ENCODE data around the gene SATB2. TPM values are rescaled to one million over a fixed set of nuclear protein-coding genes. Genes with fewer than 3 reads are reported as not detected.

Gene SATB2
- total RNA-seq, 1 experiment from 2014 or later: 16.5 TPM

DNA sequence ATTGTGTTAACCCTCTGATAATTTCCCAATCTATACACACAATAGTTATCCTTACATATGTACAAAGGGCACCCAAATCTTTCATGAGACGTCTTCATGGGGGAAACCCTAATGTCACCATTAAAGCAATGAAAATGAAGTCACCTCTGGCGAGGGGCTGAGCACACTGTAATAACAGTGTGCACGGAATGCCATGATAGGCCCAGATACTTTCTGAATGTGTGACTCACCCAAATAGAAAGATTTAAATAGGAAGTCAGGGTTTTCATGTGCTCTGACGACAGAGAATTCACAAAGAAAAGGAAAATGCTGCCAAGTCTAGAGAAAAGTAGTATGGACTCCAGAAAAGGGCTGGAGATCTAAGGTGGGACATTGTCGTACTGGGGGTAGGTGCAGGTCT lies 128.3 kb downstream of the SATB2 start:
- H3K27me3 Mint-ChIP-seq (ENCODE audit: insufficient read depth, unreplicated experiment): no peaks in the 10 kb centered on the region
- no TSS peak for BruUV-seq (replicated peaks)

DNA sequence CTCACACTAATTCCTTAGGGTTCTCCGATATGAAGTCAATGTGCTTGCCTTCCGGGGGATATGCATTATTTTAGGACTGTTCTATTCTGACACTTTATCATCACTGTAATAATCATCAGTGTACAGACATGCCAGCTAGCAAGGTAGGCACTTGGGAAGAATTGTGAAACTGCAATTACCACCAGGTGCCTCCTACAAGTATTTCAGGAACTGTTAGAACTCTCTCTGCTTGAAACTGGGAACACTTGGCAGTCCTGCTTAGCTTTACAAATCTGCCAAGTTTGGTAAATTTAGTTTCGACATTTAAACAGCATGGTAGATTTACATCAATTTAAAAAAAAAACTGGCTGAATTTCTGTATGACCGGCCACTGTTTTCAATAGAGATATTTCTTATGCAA lies 128.7 kb downstream of the SATB2 start:
- peaks cover 23% of the 10 kb centered on the region for H3K36me3 Mint-ChIP-seq (ENCODE audit: insufficient read depth, unreplicated experiment)
- H3K27me3 Mint-ChIP-seq (ENCODE audit: insufficient read depth, unreplicated experiment): no peaks in the 10 kb centered on the region
- no peaks in the 10 kb centered on the region for H3K4me1 Mint-ChIP-seq (ENCODE audit: insufficient read depth, unreplicated experiment)
- DNase-seq (ENCODE audit: unreplicated experiment): no peak
- no TSS peak for BruUV-seq (replicated peaks)
- intact Hi-C loops (cut with micrococcal nuclease): no loop called here
- no peak overlapping the region for H3K4me3 Mint-ChIP-seq (ENCODE audit: unreplicated experiment)
- no peaks in the 10 kb centered on the region for H3K9me3 Mint-ChIP-seq (ENCODE audit: unreplicated experiment)
- ChIA-PET POLR2A (interaction anchor here (0.7 kb wide), 1 partner anchor 20 kb away, joined by 4 read pairs; no protein-coding TSS in a partner anchor), CTCF (no interaction called here)
- no peak for TF ChIP-seq CTCF (IDR thresholded peaks at IDR 0.05; ENCODE audit: unreplicated experiment)
- no peak overlapping the region for H3K27ac Mint-ChIP-seq (ENCODE audit: low read depth, unreplicated experiment)

More for the DNA sequence above, 128.3 kb downstream of the SATB2 start:
- ChIA-PET POLR2A (interaction anchor here (0.7 kb wide), 1 partner anchor 20 kb away, joined by 4 read pairs; no protein-coding TSS in a partner anchor), CTCF (no interaction called here)
- intact Hi-C loops (cut with micrococcal nuclease): no loop called here
- Mint-ChIP-seq H3K27ac (ENCODE audit: low read depth, unreplicated experiment) (no peak overlapping the region), H3K36me3 (ENCODE audit: insufficient read depth, unreplicated experiment) (peaks cover 23% of the 10 kb centered on the region), H3K4me1 (ENCODE audit: insufficient read depth, unreplicated experiment) (no peaks in the 10 kb centered on the region), H3K4me3 (ENCODE audit: unreplicated experiment) (no peak overlapping the region), H3K9me3 (ENCODE audit: unreplicated experiment) (no peaks in the 10 kb centered on the region)
- DNase-seq (ENCODE audit: unreplicated experiment): no peak
- TF ChIP-seq CTCF (IDR thresholded peaks at IDR 0.05; ENCODE audit: unreplicated experiment): no peak

DNA sequence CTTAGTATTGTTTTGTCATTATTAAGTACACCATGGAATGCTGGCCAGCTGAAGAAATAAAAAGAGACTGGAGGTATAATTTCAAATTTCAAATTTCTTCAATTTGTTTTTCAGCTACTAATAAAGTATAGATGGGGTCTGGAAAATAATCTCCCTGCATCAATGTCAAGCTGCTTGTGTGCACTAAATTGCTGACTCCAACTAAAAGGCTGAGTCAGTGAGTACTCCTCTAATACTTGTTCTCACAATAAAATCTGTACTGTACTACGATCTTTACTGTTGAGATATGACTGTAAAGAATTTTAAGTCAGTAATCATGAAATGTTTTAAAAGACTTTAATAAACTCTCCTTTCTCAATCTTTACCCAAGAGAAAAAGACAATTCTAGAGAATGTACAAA lies 131.9 kb downstream of the SATB2 start:
- no peaks in the 10 kb centered on the region for H3K9me3 Mint-ChIP-seq (ENCODE audit: unreplicated experiment)
- H3K4me3 Mint-ChIP-seq (ENCODE audit: unreplicated experiment): no peak overlapping the region
- CTCF ChIA-PET: interaction anchor here (1.0 kb wide), 1 partner anchor 12 kb away, joined by 4 read pairs; no protein-coding TSS in a partner anchor
- intact Hi-C loops (cut with micrococcal nuclease): no loop called here
- H3K27ac Mint-ChIP-seq (ENCODE audit: low read depth, unreplicated experiment): no peak overlapping the region
- DNase-seq (ENCODE audit: unreplicated experiment): no peak
- H3K4me1 Mint-ChIP-seq (ENCODE audit: insufficient read depth, unreplicated experiment): no peaks in the 10 kb centered on the region
- BruUV-seq (replicated peaks): no TSS peak
- H3K27me3 Mint-ChIP-seq (ENCODE audit: insufficient read depth, unreplicated experiment): no peaks in the 10 kb centered on the region
- H3K36me3 Mint-ChIP-seq (ENCODE audit: insufficient read depth, unreplicated experiment): peaks cover 32% of the 10 kb centered on the region
- TF ChIP-seq CTCF (IDR thresholded peaks at IDR 0.05; ENCODE audit: unreplicated experiment): no peak
- POLR2A ChIA-PET: no interaction called here

DNA sequence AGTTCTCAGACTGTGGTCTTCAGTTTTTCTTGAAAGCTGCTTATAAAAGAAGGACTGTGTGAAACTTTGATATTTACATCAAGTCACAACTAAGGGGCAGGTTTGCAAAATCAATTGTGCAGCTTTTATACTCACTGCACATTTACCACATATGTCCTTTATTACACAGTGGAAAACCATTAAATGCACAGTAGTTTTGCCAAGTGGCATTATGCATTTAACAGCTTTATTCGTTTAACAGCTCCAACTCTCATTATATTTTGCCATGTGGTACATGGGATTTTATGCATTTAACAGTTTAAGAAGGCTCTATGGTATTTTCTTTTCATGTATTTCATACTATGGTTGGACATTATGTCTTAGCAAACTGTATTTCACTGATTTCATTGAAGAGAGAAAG lies 135.6 kb downstream of the SATB2 start:
- Mint-ChIP-seq H3K9me3 (ENCODE audit: unreplicated experiment) (no peaks in the 10 kb centered on the region), H3K4me3 (ENCODE audit: unreplicated experiment) (no peak overlapping the region), H3K4me1 (ENCODE audit: insufficient read depth, unreplicated experiment) (no peaks in the 10 kb centered on the region), H3K27me3 (ENCODE audit: insufficient read depth, unreplicated experiment) (no peaks in the 10 kb centered on the region), H3K27ac (ENCODE audit: low read depth, unreplicated experiment) (no peak overlapping the region), H3K36me3 (ENCODE audit: insufficient read depth, unreplicated experiment) (peaks cover 22% of the 10 kb centered on the region)
- intact Hi-C loops (cut with micrococcal nuclease): no loop called here
- no peak for DNase-seq (ENCODE audit: unreplicated experiment)
- TF ChIP-seq CTCF (IDR thresholded peaks at IDR 0.05; ENCODE audit: unreplicated experiment): no peak
- POLR2A ChIA-PET: no interaction called here
- CTCF ChIA-PET: interaction anchor here (0.6 kb wide), 1 partner anchor 441 kb away, joined by 3 read pairs; no protein-coding TSS in a partner anchor
- BruUV-seq (replicated peaks): no TSS peak

All from MCF 10A (cell line).